CD4-positive, alpha-beta T cell treated with Interleukin-4 for 1 hour (primary cell): ENCODE results near the gene B4GAT1.
"Not testable (repeated sequence)": the region's sequence is repeated elsewhere in the genome, so short reads cannot be mapped to it uniquely, and the experiment has no call there.

ENCODE experiments used
- DNase-seq, 2 donors: peaks; one replicate each; pipeline ENCODE4 v3.0.0-alpha.2; 2020 to 2022

B4GAT1 gene

DNA sequence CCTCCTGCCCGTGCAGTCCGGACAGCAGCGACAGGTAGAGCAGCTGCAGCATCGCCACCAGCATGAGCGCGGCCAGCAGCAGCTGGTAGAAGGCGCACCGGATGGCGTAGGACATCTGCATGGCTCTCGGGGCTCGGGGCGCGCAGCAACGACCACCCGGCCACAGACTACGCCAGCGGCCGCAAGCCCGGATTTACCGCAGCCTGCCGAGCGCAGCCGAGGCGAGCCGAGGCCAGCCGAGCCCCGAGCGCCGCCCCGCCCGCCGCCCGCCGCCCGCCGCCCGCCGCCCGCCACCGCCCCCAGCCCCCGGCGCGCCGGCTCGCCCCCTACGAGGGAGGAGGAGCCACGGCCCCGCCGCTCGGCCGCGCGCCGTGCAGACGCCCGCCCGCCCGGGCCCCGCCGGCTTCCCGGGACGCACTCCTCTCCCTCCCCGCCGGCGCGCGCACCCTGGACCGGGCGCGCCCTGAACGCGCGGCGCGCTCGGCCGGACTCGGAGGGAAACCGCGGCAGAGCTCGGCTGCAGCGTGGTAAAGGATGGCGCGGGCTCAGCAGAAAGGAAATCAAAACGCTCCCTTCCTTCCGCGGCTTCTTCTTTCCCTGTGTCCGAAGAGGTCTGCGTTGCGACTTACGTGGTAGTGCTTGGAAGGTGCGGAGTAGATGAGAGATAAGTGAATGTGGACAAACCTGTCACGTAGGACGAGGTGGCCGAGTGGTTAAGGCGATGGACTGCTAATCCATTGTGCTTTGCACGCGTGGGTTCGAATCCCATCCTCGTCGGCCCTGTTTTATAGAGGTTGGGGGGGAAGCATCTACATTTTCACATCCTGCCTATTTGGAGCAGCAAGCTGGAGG, at the start of gene B4GAT1:
B4GAT1 (minus strand) TSS at position 205 of the 852 bp plus-strand sequence; CDS start at position 121, 84 bp downstream.
- peak; percentile 89 to 90 for DNase-seq

- no peak for DNase-seq
These were observed 46.5 kb upstream of the B4GAT1 start for GRCh38 chr11:66393954-66394353.

DNA sequence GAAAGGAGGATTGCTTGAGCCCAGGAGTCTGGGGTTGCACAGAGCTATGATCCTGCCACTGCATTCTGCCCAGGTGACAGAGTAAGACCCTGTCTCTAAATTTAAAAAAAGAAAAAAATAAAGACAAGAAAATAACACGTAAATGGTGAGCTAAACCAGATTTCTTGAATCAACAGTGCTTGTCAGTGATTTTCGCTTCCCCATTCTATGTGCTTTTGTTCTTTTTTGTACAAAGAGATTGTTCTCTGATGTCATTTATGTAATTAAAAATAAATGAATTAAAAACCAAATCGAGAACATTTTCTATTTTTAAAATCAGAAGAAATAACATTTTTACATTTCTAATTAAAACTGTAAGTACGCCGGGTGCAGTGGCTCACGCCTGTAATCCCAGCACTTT, 43.9 kb upstream of the B4GAT1 start:
- no peak for DNase-seq

GRCh38 chr11:66388780-66389386, 41.5 kb upstream of the B4GAT1 start:
- peak; percentile 76 to 77 for DNase-seq

GRCh38 chr11:66386171-66387069, 39.0 kb upstream of the B4GAT1 start:
- DNase-seq, result peak; percentile 82 to 84

- DNase-seq, result not testable (repeated sequence)
These were observed 36.9 kb upstream of the B4GAT1 start for GRCh38 chr11:66384316-66384715.

- DNase-seq, result not testable (repeated sequence)
These were observed 32.8 kb upstream of the B4GAT1 start for GRCh38 chr11:66380264-66380663.

GRCh38 chr11:66373690-66374287, 26.4 kb upstream of the B4GAT1 start:
- not testable (repeated sequence) for DNase-seq

GRCh38 chr11:66373265-66373664, 25.8 kb upstream of the B4GAT1 start:
- no peak for DNase-seq

- DNase-seq, result peak; percentile 82 to 83
These were observed 24.4 kb upstream of the B4GAT1 start, which contains the start of gene SLC29A2 for GRCh38 chr11:66371627-66372415. Gene SLC29A2 (minus strand): TSS chr11:66371760. CDS start chr11:66371591, 169 bp downstream.

DNA sequence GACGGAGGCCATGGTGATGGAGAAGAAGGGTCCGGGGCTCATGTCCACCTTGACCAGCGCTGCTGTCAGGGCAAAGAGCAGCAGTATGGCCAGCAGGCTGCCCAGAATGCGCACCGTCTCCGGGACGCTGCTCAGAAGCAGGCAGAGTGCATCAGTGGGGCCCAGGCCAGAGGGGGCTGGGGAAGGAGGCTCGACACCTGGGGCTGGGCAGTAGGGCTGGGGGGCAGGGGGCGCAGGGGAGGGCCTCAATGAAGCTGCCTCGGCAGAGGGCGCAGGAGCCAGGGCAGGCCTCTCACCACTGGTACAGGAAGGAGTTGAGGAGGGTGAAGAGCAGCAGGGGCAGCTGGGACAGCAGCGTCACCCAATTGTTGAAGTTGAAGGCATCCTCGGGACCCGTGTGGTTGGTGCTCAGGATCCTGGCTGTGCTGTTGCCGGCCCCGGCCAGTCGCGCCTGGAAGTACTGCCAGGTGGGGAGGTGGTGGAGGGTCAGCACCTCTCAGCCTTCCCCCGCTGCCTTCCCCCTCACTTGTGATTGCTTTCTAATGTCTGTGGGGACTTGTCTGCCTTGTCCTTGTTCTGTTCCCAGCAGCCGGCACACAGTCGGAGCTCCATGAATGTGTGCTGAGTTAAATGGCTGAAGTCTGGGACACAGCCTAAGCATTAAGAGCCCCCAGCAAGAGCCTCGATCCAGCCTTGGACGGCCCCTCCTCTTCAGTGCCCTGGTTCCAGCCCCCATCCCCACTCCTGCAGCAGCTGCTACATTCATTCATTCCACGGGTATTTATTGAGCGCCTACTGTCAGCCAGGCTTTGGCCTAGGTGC, 21.9 kb upstream of the B4GAT1 start:
- DNase-seq, result no peak

DNA sequence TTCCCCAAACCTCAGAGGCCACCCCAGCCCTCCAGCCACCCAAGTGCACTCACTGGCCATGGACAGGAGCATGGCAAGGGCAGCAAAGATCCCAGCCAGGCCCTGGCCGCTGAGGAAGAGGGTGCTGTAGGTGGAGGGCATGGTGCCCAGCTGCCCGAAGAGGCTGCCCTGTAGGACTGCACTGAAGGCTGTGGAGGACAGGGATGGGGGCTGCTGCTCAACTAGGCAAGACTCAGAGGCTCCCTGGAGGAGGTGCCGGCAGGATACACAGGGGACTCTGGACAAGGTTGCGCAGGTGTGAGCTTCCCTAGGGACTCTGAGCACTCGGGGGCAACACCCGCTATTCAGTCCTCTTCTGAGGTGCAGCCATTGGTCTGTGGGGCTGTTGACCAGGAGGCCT, 21.1 kb upstream of the B4GAT1 start:
- no peak for DNase-seq

GRCh38 chr11:66367561-66368312, 20.3 kb upstream of the B4GAT1 start:
- no peak for DNase-seq

DNA sequence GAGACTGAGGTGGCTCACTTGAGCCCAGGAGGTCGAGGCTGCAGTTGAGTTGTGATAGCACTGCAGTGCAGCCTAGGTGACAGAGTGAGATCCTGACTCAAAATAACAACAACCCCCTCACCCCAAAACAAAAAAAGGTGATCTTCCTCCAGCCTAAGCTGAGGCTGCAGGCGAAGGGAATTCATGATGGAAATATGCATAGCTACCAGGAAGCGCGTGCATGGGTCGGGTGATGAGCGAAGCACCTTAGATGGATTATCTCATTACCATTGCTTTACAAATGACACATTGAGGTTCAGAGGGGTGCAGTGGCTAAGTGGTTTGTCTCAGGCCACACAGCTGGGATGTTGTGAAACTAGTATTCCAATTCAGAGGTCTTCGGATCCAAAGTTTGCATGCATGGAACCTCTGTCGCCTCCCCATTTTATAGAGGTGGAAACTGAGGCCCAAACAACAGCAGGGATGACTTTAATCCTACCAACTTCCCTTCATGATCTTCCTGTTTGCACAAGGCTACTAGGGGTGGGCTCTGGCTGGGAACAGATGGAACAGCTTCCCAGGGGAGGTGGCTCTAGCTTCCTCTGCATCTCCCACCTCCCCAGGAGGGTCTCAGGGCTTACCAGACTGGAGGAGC, 19.5 kb upstream of the B4GAT1 start:
- no peak for DNase-seq

DNA sequence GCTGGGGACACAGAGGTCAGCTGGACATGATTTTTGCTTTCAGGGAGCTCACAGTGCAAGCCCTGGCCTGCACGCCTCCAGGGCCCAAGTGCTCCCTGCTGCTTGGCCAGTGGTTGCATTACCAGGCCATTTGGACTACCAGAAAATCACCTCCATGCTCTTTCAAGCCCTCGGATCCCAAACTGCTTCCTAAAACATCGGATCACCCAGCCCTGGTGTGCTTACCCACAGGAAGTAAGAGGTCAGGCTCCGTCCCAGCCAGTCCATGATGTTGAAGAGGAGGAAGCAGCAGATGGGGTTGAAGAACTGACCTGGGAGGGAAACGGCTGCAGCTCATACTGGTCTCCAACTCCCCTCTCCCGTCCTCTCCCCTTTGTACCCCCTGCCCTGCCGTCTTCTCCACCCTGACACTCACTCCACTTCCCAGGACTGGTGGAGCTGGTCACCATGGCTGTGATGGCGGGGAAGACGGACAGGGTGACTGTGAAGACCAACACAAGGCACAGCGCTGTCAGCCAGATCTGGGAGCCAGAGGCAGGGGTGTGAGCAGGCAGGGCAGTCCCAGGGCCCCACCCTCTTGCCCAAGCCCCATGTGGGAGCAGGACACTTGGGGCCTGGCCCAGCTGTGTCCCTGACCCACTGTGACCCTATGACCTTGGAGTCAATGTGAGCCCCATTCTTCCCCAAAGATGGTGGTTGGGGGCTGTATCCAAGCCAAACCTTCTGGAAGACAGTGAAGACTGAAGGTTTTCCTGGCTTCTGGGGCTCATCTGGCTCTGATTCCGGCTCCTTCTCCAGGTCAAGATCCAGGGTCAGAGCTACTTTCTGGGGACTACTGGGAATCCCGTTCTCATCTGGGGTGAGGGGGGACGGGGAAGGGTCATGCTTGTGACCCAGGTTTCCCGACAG, 18.5 kb upstream of the B4GAT1 start:
- no peak for DNase-seq

GRCh38 chr11:66365166-66365565, 17.7 kb upstream of the B4GAT1 start:
- DNase-seq, result no peak

DNA sequence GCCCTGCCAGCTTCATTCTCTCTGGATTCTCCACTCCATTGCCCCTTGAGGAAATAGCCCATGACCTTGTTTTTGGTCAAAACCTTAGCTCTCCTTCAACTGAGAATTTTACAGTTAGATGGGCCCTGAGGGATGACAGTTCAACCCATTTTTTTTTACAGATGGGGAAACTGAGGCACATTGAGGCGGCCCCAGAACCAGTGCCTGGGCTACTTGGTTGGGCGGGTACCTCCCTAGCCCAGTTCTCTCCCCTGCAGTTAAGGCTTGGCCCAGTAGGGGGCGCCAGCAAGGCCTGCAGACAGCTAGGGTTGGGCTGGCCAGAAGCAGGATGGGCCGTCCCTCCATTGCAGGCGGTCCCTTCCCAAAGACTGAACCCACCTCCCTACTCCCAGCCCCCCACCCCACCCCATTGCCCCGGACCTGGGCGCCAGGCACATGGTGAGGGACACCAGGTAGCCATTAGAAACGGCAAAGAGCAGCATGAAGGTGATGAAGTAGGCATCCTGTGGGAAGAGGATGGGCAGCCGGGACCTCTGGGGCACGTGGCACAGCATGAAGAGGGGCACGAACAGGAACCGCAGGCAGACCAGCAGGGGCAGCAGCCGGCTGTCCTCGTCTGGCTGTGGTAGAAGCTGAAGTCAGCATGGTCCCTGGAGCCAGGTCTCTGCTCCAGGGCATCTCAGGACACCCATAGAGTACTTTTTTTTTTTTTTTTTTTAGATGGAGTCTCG, 16.5 kb upstream of the B4GAT1 start:
- peak; percentile 58 to 61 for DNase-seq

DNA sequence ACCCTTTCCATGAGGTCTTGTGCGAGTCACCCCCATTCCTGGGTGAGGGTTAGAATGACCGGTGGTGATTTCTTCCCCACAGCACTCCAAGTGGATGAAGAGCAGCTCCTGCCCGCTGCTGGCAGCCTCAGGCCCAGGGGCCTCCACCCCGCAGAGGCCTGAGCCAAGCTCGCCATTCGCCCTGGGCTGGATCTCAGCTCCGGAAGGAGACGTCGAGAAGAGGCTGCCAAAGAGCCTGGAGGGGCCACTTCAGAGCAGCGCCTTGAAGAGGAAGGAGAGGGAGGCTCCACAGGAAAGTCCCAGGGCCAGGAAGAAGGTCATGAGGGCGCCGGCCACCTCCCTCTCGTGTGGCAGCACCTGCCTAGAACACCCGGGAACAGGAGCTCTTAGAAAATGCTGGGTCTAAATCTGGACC, 15.8 kb upstream of the B4GAT1 start:
- no peak for DNase-seq
